GM21390 (cell line): ENCODE results near the gene ZFP36.
A peak's percentile ranks its signal among the peaks of the same experiment; 100 is the strongest.
"Not testable (repeated sequence)": the region's sequence is repeated elsewhere in the genome, so short reads cannot be mapped to it uniquely, and the experiment has no call there.

Experiments used
- ATAC-seq: cut with Tn5 transposase; IDR thresholded peaks from one replicate; pipeline ENCODE4 v1.9.1; 2021; ENCODE audit not compliant: unreplicated experiment

The ZFP36 gene

DNA sequence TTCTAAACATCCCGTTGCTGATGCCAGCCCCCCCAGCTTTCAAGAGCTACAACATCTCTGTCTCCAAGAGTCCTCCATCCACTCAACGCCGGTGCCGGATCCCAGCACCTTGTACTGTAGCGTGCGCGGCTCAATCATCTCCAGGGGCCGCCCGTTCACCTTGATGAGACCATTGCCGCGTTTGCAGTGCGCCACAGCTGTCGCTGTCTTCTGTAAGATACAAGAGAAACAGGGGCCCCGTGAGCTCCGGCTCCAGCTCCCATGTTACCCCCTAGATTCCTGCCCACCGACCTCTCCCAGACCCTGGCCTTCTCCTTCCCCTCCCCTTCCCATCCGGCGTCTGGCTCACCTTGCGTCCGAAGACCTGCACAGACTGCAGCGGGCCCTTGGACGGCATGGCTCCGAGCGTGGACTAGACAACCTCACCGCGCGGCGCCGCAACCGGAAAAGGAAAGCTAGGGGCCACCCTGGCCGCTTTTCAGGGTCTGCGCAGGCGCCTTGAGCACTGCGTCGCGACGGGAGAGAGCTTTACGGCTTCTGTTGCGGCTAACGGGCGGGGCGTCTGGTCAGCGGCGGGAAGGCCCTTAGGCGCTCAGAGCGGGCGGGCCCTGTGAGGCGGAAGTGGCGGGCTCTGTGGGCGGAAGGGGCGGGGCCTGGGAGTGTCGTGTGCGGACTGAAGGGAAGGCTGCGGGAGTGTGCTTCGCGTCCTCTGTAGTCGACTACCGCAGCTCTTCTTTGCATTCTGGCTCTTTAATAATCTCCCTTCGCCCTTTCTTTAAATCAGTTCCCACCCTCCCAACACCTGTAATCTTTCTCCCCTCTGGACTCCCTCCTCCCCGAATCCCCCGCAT lies 29.1 kb downstream of the ZFP36 start, which contains the start of gene RPS16:
Gene RPS16 (minus strand): TSS at position 451 of the 851 bp plus-strand sequence. CDS start 54 bp downstream, at position 397.
- ATAC-seq: peak; percentile 72

DNA sequence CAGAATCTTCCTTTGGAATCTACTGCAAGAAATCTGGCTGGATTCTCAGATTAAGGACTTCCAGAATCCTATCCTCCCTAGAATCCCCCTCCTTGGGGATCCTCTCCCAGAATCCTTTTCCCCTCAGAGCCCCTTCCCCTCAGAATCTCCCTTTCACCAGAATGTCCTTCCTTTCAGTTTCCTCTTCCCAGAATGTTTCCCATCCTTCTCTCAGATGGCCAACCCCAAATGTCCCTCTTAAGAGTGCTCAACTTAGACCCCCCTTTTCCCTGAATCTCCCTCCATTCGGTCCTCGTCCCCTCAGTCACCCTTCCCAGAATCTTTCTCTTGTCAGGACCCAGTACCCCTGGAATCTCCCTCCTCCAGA lies 29.7 kb downstream of the ZFP36 start:
- no peak for ATAC-seq

DNA sequence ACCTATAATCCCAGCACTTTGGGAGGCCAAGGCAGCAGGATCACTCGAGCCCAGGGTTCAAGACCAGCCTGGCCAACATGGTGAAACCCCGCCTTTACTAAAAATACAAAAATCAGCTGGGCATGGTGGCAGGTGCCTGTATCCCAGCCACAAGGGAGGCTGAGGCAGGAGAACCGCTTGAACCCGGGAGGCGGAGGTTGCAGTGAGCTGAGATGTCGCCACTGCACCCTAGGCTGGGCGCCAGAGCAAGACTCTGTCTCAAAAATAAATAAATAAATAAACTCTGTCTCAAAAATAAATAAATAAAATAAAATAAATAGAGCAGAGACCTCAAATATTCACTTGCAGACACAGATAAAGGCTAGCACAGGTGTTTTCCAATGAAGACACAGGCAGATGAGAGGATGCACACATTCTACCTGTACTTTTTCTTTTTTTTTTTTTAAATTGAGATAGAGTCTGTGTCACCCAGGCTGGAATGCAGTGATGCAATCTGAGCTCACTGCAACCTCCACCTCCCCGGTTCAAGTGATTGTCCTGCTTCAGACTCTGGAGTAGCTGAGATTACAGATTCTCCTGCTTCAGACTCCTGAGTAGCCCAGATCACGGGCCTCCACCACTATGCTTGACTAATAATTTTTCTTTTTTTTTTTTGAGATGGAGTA lies 31.8 kb downstream of the ZFP36 start:
- ATAC-seq: no peak

DNA sequence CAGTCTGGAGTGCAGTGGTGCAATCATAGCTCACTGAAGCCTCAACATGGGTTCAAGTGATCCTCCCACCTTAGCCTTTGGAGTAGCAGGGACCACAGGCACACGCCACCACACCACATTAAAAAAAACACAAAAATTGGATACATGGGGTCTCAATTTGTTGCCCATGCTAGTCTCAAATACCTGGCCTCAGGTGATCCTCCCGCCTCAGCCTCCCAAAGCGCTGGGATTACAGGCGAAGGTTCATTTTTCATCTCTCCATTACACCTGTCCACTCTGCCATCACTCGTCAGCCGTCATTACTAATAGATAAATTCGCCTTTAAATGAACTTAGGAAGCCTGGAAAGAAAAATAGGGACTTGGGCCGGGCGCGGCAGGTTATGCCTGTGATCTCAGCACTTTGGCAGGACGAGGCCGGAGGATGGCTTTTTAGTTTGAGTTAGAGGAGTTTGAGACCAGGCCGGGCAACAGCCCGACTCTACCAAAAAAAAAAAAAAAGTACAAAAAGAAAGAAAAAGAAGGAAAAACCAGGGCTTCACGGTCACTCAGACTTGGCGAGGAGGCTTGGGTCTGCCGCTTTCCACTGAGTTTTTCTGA lies 38.0 kb downstream of the ZFP36 start:
- no peak for ATAC-seq

DNA sequence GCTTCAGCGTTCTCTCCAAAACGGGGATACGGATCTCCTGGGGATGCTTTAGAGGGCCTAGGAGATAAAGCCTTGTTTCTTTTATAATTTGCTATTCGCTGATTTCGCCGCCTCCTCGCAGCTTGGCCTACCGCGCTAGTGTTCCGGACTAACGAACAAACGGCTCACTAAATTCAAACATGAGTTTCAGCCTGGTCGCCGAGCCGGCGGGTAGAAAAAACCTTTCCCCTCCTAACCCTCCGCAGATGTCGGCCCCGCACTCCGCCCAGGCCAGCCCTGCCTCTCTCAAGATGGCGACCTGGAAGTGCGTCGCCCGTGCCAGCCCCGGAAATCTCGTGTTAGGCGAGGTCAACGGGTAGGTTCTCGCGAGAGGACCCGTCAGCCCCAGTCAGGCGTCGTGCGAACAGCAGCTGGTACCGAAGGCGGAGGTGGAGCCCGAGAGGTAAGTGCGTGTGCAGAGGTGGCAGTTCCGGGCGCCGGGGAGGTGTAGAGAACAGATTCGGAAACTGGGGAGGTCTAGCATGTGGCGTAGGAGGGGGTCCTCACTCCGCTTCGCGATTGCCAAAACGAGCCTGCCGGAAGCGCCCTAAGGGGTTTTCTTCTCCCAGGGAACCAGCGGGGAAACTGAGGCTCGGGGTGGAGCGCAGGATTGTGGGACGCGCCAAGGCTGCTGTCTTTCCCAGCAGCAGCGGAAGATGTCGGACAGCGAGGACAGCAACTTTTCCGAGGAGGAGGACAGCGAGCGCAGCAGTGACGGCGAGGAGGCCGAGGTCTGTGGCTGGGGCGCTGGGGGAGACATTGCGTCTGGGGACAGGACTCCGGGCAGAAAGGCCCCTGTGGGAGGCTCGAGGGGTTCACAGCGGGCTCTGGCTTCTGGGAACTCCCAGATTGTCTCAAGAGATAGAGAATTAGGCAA lies 38.8 kb downstream of the ZFP36 start, which contains the start of gene SUPT5H:
Gene SUPT5H (plus strand): TSS at position 387 of the 916 bp plus-strand sequence. CDS start 309 bp downstream, at position 696.
- ATAC-seq: peak; percentile 73

DNA sequence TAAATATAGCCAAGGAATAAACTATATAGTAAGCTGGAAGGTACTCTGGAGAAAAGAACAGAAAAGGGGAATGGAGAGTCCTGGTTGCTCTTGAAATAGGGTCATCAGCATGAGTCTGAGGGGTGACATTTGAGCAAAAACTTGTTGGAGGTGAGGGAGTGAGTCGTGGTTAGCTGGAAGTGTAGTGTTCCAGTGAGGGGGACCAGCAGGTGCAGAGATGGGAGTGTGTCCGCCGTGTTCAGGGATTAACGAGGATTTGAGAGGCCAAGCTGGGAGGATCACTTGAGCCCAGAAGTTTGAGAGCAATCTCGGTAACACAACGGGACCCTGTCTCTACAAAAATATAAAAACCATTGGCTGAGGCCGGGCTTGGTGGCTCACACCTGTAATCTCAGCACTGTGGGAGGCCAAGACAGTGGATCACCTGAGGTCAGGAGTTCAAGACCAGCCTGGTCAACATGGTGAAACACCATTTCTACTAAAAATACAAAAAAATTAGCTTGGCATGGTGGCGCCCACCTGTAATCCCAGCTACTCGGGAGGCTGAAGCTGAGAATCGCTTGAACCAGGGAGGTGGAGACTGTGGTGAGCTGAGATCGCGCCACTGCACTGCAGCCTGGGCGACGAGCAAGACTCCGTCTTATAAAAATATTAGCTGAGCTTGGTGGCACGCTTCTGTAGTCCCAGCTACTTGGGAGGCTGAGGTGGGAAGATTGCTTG lies 39.9 kb downstream of the ZFP36 start:
- no peak for ATAC-seq

DNA sequence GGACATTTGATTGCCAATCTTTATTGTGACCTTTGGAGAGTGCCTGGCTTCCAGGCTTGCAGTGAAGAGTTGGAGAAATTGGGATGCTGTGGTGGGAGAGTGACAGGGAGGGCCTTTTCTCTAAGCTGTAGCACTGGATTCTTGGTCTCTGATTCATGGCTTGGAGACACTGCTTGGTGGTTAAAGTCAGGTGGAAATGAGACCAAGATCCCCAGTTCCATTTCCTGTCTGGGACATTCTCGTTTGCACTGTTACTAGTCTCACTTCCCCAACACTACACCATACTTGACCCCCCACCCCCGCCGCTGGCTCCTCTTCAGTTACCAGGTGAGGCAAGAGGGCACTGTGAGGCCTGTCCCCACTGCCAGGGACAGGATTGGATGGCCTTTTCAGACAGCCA lies 41.6 kb downstream of the ZFP36 start:
- ATAC-seq: no peak

DNA sequence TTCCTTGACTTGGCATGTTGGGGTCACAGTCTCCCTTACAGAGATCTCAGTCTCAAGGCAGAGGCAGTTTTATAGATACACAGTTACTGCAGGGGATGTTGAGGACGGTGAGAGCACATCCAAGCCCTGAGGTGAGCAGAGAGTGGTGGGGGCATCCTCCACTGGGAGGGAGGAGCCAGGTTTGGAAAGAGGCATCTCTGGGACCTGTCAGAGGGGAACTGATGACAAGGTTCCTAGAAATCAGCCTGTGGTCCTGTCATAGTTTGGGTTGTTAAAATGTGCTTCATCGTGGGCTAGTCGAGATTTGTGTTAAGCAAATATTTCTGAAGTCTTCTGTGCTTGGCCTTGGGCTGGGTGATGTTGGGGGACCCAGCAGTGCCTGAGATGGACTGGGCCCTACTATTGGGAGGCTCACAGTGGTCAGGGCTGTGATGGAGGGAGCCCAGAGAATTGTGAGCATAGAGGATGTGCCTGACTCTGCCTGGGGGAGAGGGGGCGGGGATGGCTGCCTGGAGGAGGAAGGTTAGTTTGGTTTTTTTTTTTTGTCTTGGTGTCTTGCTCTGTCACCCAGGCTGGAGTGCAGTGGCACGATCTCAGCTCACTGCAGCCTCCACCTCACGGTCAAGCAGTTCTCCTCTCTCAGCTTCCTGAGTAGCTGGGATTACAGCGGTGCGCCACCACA lies 42.6 kb downstream of the ZFP36 start:
- ATAC-seq: no peak

DNA sequence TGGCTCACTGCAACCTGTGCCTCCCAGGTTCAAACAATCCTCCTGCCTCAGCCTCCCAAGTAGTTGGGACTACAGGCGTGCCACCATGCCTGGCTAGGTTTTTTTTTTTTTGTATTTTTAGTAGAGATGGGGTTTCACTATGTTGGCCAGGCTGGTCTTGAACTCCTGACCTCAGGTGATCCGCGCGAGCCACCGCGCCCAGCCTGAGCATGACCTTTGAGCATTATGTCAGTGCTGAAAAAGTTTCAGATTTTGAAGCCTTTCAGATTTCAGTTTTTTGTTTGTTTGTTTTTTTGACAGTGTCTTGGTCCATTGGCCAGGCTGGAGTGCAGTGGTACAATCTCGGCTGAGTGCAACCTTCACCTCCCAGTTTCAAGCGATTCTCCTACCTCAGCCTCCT lies 44.6 kb downstream of the ZFP36 start:
- ATAC-seq: not testable (repeated sequence)
